ENCODE measurements around the gene C2CD2. TPM values are rescaled to one million over a fixed set of nuclear protein-coding genes. Genes with fewer than 3 reads are reported as not detected.
A peak's percentile ranks its signal among the peaks of the same experiment; 100 is the strongest.

The C2CD2 gene
- total and polyA plus RNA-seq, 2 donors (not counting 1 experiment from before 2014, with no cell fraction given), result 6.8 to 11.9 TPM

DNA sequence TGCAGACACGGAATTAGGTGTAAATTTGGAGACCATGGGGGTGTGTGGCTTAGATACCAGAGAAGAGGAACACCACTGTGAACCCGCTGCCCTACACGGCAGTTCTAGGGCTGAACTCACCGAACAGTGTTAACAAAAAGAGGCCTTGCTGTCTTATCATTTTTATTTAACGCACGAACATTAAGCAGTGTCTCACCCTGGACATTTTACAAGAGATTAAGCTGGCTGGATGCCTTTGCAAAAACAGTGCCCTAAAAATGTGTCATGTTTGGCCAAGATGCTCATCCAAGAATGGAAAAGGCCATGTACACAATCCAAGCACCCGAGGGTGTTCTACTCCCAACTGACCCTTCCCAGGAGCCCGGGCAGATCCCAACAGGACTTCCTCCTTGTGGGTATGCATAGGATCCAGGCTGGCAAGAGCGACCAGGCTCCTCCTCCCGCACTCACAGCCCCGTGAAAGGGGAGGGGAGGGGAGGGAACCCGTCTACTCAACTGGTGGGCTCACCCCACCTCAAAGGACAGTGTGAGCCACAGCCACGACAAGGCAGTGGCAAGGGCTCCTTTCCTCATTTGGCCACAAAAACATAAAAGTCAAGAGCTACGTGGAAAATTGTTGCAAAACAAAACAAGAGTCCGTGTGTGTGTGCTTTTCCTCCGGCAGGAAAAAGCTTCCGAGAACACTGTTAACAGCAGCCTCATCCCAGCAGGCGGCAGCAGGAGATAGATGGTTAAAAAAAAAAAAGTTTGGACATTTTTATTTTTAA lies 20.3 kb downstream of the C2CD2 start:
- ChIA-PET POLR2A (interaction anchor here (0.7 kb wide), 1 partner anchor 123 kb away, joined by 4 read pairs; no protein-coding TSS in a partner anchor), CTCF (interaction anchor here (0.7 to 2.0 kb wide), 5 partner anchors 9 to 184 kb away, joined by 3 to 8 read pairs (median 3); no protein-coding TSS in a partner anchor)
- Mint-ChIP-seq H3K27me3 (peaks cover 21% of the 10 kb centered on the region), H3K27ac (peak overlapping the region; percentile 83), H3K9me3 (ENCODE audit: insufficient read depth) (no peaks in the 10 kb centered on the region), H3K4me3 (peak overlapping the region; percentile 77), H3K4me1 (peaks cover 43% of the 10 kb centered on the region)
- peak overlapping the region; percentile 55 for H3K4me2 ChIP-seq (replicated peaks; ENCODE audit: low read depth, low read length, poor library complexity, severe bottlenecking)
- no peak overlapping the region for H3K27ac ChIP-seq (ENCODE audit: low read length in 2 of 2)
- peak overlapping the region in 3 of 5 experiments; percentile 1 to 36 (median 23) for H3K4me3 ChIP-seq (ENCODE audit: control extremely low read depth in 1 of 5, extremely low read depth in 1 of 5, insufficient read depth in 1 of 5, low read depth in 2 of 5, low read length in 4 of 5)
- H3K9ac ChIP-seq (ENCODE audit: low read length), result peak overlapping the region; percentile 32
- H2AFZ ChIP-seq (ENCODE audit: insufficient read depth, low read depth, low read length, poor library complexity, severe bottlenecking), result peak overlapping the region; percentile 61
- DNase-seq (no peak), ATAC-seq (ENCODE audit: low read depth) (no peak)
- 23% methylated on average over 13 of the region's 18 CpGs for WGBS (ENCODE audit: insufficient coverage)
- H4K20me1 ChIP-seq (ENCODE audit: control insufficient read depth, insufficient read depth, low read length, poor library complexity, severe bottlenecking), result no peaks in the 10 kb centered on the region
- intact Hi-C loops (cut with micrococcal nuclease), result loop anchor here (5.0 kb wide), 2 partner anchors 36 to 116 kb away; no protein-coding TSS in a partner anchor
- TF ChIP-seq EZH2 (IDR thresholded peaks at IDR 0.05; ENCODE audit: borderline replicate concordance, insufficient read depth, low read depth, low read length, poor library complexity, severe bottlenecking) (no peak), CTCF (IDR thresholded peaks at IDR 0.05) (no peak)
- H3K27me3 ChIP-seq (replicated peaks in 1 of 4; ENCODE audit: control extremely low read depth in 1 of 4, control insufficient read depth in 3 of 4, insufficient read depth in 4 of 4, low read length in 3 of 4), result peaks cover 0 to 3% (median under 1%) of the 10 kb centered on the region in 4 experiments
- no peaks in the 10 kb centered on the region for H3K79me2 ChIP-seq (ENCODE audit: control insufficient read depth, insufficient read depth, low read length)
- no peaks in the 10 kb centered on the region for H3K36me3 ChIP-seq (replicated peaks in 1 of 2; ENCODE audit: control extremely low read depth in 1 of 2, control insufficient read depth in 1 of 2, extremely low read depth in 1 of 2, insufficient read depth in 2 of 2, low read length in 1 of 2)
- peaks cover 24 to 41% of the 10 kb centered on the region in 2 donors for H3K4me1 ChIP-seq (ENCODE audit: control insufficient read depth in 2 of 2, insufficient read depth in 2 of 2, low read length in 2 of 2)
- H3K9me3 ChIP-seq (ENCODE audit: control extremely low read depth in 1 of 3, control insufficient read depth in 2 of 3, insufficient read depth in 1 of 3, low read length in 2 of 3), result peaks cover 0 to 1% (median 0%) of the 10 kb centered on the region in 3 donors
